Activated CD8-positive, alpha-beta T cell treated with anti-CD3 and anti-CD28 coated beads for 36 hours (primary cell): ENCODE results near the gene FPR2. TPM values are rescaled to one million over a fixed set of nuclear protein-coding genes. Genes with fewer than 3 reads are reported as not detected.
"Not testable (repeated sequence)": the region's sequence is repeated elsewhere in the genome, so short reads cannot be mapped to it uniquely, and the experiment has no call there.

Source experiments
- ATAC-seq: fragments of 200-7000 bp; cut with Tn5 transposase; one replicate; pipeline ENCODE4 v1.10.0; 2021; ENCODE audit warnings: mild to moderate bottlenecking, moderate library complexity
- CTCF ChIA-PET: fragments of 350-600 bp; sonication (Branson Sonifier 250); formaldehyde crosslinking; loops from one replicate; lab custom pipeline; 2021; ENCODE audit warnings: antibody characterized with exemption; lab: Charles Lee
- POLR2A ChIA-PET: fragments of 350-600 bp; sonication (Branson Sonifier 250); formaldehyde crosslinking; loops from one replicate; lab custom pipeline; 2021; ENCODE audit warnings: antibody characterized with exemption; lab: Charles Lee
- DNase-seq: peaks from one replicate; pipeline ENCODE4 v3.0.0-alpha.2; 2020
- H3K27ac Mint-ChIP-seq: one replicate; pipeline ENCODE4 v1.8.0; 2021; ENCODE audit warnings: mild to moderate bottlenecking, mixed read lengths
- H3K27me3 Mint-ChIP-seq: one replicate; pipeline ENCODE4 v1.8.0; 2021; ENCODE audit warnings: mixed read lengths
- H3K36me3 Mint-ChIP-seq: one replicate; pipeline ENCODE4 v1.8.0; 2021; ENCODE audit warnings: low read depth, mixed read lengths
- H3K4me1 Mint-ChIP-seq: one replicate; pipeline ENCODE4 v1.8.0; 2021; ENCODE audit warnings: low read depth, mixed read lengths
- H3K4me3 Mint-ChIP-seq: one replicate; pipeline ENCODE4 v1.8.0; 2021; ENCODE audit warnings: mild to moderate bottlenecking, moderate library complexity, mixed read lengths
- H3K9me3 Mint-ChIP-seq: one replicate; pipeline ENCODE4 v1.8.0; 2021; ENCODE audit warnings: mixed read lengths
- intact Hi-C: fragments of 100-400 bp; cut with micrococcal nuclease; formaldehyde crosslinking; loops from one replicate; pipeline ENCODE4 v1.10.0; 2022
- total RNA-seq, 2 experiments: library from RNA; stranded (reverse); gene quantifications; one replicate each; pipeline ENCODE4 v1.2.3, GENCODE V29; 2021
- TF ChIP-seq, protein P1 (sequence below): fragments of 200-600 bp; IDR thresholded peaks from one replicate; pipeline ENCODE4 v1.8.0; 2022; ENCODE audit warnings: antibody characterized with exemption, mild to moderate bottlenecking

The FPR2 gene
- total RNA-seq, 2 experiments from 2014 or later, result not detected

DNA sequence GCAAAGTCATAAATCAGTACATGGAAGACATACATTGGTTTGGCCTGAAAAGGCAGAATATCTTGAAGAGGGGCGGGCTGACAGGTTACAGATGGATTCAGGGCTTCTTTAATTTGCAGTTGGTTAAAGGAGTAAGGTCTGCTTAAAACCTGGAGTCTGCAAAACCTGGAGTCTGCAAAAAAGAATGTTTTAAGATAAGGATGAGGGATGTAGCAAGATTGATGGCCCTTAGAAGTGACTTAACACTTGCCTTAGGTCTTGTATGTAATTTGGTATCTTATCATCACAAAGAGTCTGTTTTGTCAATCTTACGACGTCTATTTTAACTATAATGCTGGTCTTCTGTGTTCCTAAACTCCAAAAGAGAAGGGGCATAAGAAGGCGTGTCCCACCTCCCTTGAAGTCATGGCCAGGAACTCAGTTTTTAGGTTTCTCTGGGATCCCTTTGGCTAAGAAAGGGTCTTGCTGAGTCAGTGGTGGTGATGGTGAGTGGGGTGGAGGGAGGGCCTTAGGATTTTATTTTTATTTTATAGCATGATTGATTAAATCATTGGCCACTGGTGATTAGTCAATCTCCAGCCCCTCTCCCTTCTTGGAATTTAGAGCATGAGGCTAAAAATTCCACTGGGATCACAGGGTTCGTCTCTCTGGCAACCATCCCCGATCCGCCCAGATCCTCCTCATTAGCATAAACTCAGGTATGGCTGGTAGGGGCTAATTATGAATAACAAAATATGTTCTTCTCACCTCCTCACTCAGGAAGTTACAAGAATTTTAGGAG lies 27.0 kb upstream of the FPR2 start:
- TF ChIP-seq, protein P1, sequence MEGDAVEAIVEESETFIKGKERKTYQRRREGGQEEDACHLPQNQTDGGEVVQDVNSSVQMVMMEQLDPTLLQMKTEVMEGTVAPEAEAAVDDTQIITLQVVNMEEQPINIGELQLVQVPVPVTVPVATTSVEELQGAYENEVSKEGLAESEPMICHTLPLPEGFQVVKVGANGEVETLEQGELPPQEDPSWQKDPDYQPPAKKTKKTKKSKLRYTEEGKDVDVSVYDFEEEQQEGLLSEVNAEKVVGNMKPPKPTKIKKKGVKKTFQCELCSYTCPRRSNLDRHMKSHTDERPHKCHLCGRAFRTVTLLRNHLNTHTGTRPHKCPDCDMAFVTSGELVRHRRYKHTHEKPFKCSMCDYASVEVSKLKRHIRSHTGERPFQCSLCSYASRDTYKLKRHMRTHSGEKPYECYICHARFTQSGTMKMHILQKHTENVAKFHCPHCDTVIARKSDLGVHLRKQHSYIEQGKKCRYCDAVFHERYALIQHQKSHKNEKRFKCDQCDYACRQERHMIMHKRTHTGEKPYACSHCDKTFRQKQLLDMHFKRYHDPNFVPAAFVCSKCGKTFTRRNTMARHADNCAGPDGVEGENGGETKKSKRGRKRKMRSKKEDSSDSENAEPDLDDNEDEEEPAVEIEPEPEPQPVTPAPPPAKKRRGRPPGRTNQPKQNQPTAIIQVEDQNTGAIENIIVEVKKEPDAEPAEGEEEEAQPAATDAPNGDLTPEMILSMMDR, result no peak
- POLR2A ChIA-PET, result no interaction called here
- no peaks in the 10 kb centered on the region for H3K4me1 Mint-ChIP-seq
- CTCF ChIA-PET, result no interaction called here
- no peak overlapping the region for H3K27ac Mint-ChIP-seq
- peaks cover 2% of the 10 kb centered on the region for H3K36me3 Mint-ChIP-seq
- ATAC-seq (no peak), DNase-seq (no peak)
- intact Hi-C loops, result no loop called here
- peaks cover 12% of the 10 kb centered on the region for H3K27me3 Mint-ChIP-seq
- H3K9me3 Mint-ChIP-seq, result peaks cover 10% of the 10 kb centered on the region
- no peak overlapping the region for H3K4me3 Mint-ChIP-seq

DNA sequence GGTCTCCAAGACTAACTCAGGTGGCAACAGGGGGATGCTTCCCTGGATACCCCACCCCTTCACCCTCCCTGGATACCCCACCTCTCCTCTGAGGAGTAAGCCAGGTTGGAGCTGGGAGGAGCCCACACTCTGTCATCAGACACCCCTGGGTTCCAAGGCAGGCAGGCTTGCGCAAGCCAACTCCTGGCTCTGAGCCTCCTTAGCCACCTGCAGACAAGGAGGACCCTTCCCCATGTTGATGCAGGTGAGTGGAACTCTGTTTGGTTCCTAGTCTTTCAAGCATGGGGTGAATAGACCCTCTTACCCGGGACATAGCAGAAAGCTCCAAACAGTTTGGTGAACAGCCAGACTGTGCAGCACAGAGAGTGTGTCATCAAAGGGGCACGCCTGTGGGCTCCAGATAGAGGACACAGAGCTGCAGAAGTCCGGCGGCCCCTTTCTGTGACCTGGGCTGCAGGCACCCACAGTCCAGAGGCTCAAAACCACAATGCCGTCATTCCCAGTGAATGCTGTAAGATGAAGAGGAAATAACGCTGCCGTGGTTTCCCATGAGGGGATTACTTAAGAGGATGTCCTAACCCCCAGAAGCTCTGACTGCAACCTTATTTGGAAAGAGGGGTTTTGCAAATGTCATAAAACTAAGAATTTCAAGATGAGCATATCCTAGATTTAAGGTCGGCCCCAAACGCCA lies 25.1 kb upstream of the FPR2 start:
- POLR2A ChIA-PET, result no interaction called here
- ATAC-seq (no peak), DNase-seq (no peak)
- peaks cover 14% of the 10 kb centered on the region for H3K27me3 Mint-ChIP-seq
- intact Hi-C loops, result no loop called here
- no peaks in the 10 kb centered on the region for H3K4me1 Mint-ChIP-seq
- no peak overlapping the region for H3K4me3 Mint-ChIP-seq
- H3K9me3 Mint-ChIP-seq, result peaks cover 5% of the 10 kb centered on the region
- TF ChIP-seq, protein P1, result no peak
- H3K27ac Mint-ChIP-seq, result no peak overlapping the region
- no peaks in the 10 kb centered on the region for H3K36me3 Mint-ChIP-seq
- CTCF ChIA-PET, result interaction anchor here (0.8 kb wide), 1 partner anchor 42 kb away, joined by 3 read pairs; no protein-coding TSS in a partner anchor

DNA sequence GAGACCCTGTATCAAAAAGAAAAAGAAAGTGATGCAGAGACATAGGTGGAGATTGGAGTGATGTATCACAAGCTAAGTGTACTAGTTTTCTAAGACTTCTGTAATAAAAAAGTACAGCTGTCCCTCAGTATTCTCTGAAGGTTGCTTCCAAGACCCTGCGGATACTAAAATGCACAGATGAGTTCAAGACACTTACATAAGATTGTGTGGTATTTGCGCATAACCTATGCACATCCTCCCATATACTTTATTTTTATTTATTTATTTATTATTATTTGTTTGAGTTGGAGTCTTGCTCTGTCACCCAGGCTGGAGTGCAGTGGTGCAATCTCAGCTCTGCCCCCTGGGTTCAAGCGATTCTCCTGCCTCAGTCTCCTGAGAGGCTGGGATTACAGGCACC lies 23.6 kb upstream of the FPR2 start:
- ChIA-PET POLR2A (no interaction called here), CTCF (interaction anchor here (0.8 to 1.0 kb wide), 3 partner anchors 40 to 80 kb away, joined by 3 to 4 read pairs (median 4); no protein-coding TSS in a partner anchor)
- TF ChIP-seq, protein P1, result no peak
- H3K4me1 Mint-ChIP-seq, result no peaks in the 10 kb centered on the region
- DNase-seq (no peak), ATAC-seq (no peak)
- peaks cover 14% of the 10 kb centered on the region for H3K27me3 Mint-ChIP-seq
- no peaks in the 10 kb centered on the region for H3K36me3 Mint-ChIP-seq
- H3K4me3 Mint-ChIP-seq, result no peak overlapping the region
- H3K9me3 Mint-ChIP-seq, result no peaks in the 10 kb centered on the region
- intact Hi-C loops, result no loop called here
- no peak overlapping the region for H3K27ac Mint-ChIP-seq

DNA sequence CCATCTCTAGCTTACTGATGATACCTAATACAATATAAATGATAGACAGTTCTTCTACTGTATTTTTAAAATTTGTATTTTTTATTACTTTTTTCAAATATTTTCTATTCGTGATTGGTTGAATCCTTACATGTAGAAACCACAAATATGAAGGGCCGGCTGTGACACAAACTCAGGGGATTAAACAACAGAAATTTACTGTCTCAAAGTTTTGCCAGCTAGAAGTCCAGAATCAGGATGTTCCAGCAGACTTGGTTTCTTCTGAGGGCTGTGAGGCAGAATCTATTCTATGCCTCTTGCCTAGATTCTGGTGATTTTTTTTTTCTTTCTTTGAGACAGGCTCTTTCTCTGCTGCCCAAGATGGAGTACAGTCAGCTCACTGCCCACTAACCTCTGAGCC lies 23.1 kb upstream of the FPR2 start:
- Mint-ChIP-seq H3K9me3 (no peaks in the 10 kb centered on the region), H3K4me3 (no peak overlapping the region), H3K4me1 (no peaks in the 10 kb centered on the region), H3K27me3 (peaks cover 16% of the 10 kb centered on the region), H3K36me3 (no peaks in the 10 kb centered on the region), H3K27ac (no peak overlapping the region)
- ATAC-seq, result no peak
- TF ChIP-seq, protein P1, result no peak
- ChIA-PET POLR2A (interaction anchor here (0.6 kb wide), 1 partner anchor 12 kb away, joined by 3 read pairs; no protein-coding TSS in a partner anchor), CTCF (interaction anchor here (1.0 kb wide), 3 partner anchors 40 to 100 kb away, joined by 3 to 4 read pairs (median 3); no protein-coding TSS in a partner anchor)
- DNase-seq, result no peak
- intact Hi-C loops, result no loop called here

DNA sequence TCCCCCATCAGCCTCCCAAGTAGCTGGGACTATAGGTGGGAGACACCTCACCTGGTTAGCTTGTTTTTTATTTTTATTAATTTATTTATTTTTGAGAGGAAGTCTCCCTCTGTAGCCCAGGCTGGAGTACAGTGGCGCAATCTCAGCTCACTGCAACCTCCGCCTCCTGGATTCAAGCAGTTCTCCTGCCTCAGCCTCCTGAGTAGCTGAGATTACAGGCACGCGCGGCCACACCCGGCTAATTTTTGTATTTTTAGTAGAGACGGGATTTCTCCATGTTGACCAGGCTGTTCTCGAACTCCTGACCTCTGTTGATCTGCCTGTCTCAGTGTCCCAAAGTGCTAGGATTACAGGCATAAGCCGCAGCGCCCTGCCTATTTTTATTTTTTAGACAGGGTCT lies 22.5 kb upstream of the FPR2 start:
- intact Hi-C loops, H3K36me3 Mint-ChIP-seq, DNase-seq, H3K9me3 Mint-ChIP-seq, H3K4me1 Mint-ChIP-seq, H3K27ac Mint-ChIP-seq, ATAC-seq, H3K4me3 Mint-ChIP-seq: not testable (repeated sequence)
- ChIA-PET POLR2A (interaction anchor here (0.6 kb wide), 1 partner anchor 11 kb away, joined by 3 read pairs; no protein-coding TSS in a partner anchor), CTCF (interaction anchor here (1.0 kb wide), 2 partner anchors 82 to 100 kb away, joined by 3 to 4 read pairs; no protein-coding TSS in a partner anchor)
- peaks cover 19% of the 10 kb centered on the region for H3K27me3 Mint-ChIP-seq
